Sigmoid colon (tissue), 4 donors: ENCODE results near the gene TNC.
A peak's percentile ranks its signal among the peaks of the same experiment; 100 is the strongest.

Experiments
- CTCF ChIP-seq, 4 experiments: fragments of 450-650 bp in 3 of 4; fragments of 200-600 bp in 1 of 4; IDR thresholded peaks; one replicate each; pipeline ENCODE4 v1.5.1; 2016 to 2019; ENCODE audit warnings: antibody characterized with exemption in 4 of 4, mild to moderate bottlenecking in 3 of 4, moderate library complexity in 2 of 4
- POLR2AphosphoS5 ChIP-seq, 4 donors: sonication (generic); formaldehyde crosslinking; IDR thresholded peaks; one replicate each; pipeline ENCODE4 v1.6.1; 2017; ENCODE audit warnings: antibody characterized with exemption in 4 of 4

DNA sequence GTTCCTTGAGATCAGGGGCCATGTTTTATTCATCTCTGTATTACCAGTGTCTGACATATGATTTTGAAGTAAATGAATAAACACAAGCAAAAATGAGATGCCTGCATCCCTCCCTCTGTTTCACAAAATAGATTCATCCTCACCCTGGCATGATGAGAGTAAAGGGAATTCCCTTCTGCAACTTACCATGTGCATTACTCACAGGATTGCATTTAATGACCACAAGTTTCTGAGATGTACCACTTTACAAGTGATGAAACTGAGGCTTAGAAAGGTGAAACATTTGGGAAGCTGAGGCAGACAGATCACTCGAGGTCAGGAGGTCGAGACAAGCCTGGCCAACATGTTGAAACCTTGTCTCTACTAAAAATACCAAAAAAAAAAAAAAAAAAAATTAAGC is 113.4 kb downstream of the TNC start:
- TF ChIP-seq CTCF (IDR thresholded peaks at IDR 0.05) (no peak), POLR2AphosphoS5 (IDR thresholded peaks at IDR 0.05) (peak in 1 of 4 donors; percentile 11)
